PC-3 (cell line): ENCODE results near the gene NADSYN1. TPM values are rescaled to one million over a fixed set of nuclear protein-coding genes. Genes with fewer than 3 reads are reported as not detected.

Source experiments
- ATAC-seq: fragments of 200-7000 bp; cut with Tn5 transposase; 2 replicates; pipeline ENCODE4 v1.9.1; 2020; ENCODE audit warnings: mild to moderate bottlenecking, moderate library complexity
- BruUV-seq: library from RNA; stranded (reverse); fragments of 400-500 nt; replicated peaks from 2 replicates; lab custom pipeline; 2021; lab: Mats Ljungman, UMichigan
- CTCF ChIA-PET: fragments of 300-600 bp; sonication (Branson Sonifier 250); formaldehyde crosslinking; loops from one replicate; lab custom pipeline; 2022; ENCODE audit warnings: antibody characterized with exemption; lab: Charles Lee
- POLR2A ChIA-PET: fragments of 300-600 bp; sonication (Branson Sonifier 250); formaldehyde crosslinking; loops from one replicate; lab custom pipeline; 2022; ENCODE audit warnings: antibody characterized with exemption; ENCODE audit not compliant: unreplicated experiment; lab: Charles Lee
- DNase-seq: peaks from one replicate; pipeline ENCODE4 v3.0.0-alpha.2; 2015
- H2AFZ ChIP-seq: fragments of 300-600 bp; sonication (generic); 2 replicates; pipeline ENCODE4 v1.6.0; 2016; ENCODE audit warnings: antibody characterized with exemption, low read length
- H3F3A ChIP-seq: fragments of 300-600 bp; sonication (generic); one replicate; pipeline ENCODE4 v1.6.0; 2017; ENCODE audit warnings: antibody characterized with exemption, low read length, control low read depth, mild to moderate bottlenecking; ENCODE audit not compliant: unreplicated experiment
- H3K27ac ChIP-seq: fragments of 300-600 bp; sonication (generic); 2 replicates; pipeline ENCODE4 v1.5.1; 2016; ENCODE audit warnings: mild to moderate bottlenecking, low read length
- H3K27me3 ChIP-seq: fragments of 300-600 bp; sonication (generic); 2 replicates; pipeline ENCODE4 v1.6.1; 2016; ENCODE audit warnings: low read length, mixed read lengths
- H3K36me3 ChIP-seq: fragments of 300-600 bp; sonication (generic); 2 replicates; pipeline ENCODE4 v1.6.1; 2016; ENCODE audit warnings: low read depth, mixed run types, low read length, mixed read lengths
- H3K4me1 ChIP-seq: fragments of 300-600 bp; sonication (generic); 2 replicates; pipeline ENCODE4 v1.5.1; 2016; ENCODE audit warnings: low read length; ENCODE audit not compliant: insufficient read depth
- H3K4me2 ChIP-seq: fragments of 300-600 bp; sonication (generic); 2 replicates; pipeline ENCODE4 v1.6.0; 2016; ENCODE audit warnings: low read length
- H3K4me3 ChIP-seq: fragments of 300-600 bp; sonication (generic); 2 replicates; pipeline ENCODE4 v1.5.1; 2016; ENCODE audit warnings: mild to moderate bottlenecking, low read length, mixed read lengths
- H3K79me2 ChIP-seq: fragments of 300-600 bp; sonication (generic); 2 replicates; pipeline ENCODE4 v1.6.1; 2017; ENCODE audit warnings: low read length, mixed read lengths
- H3K9ac ChIP-seq: fragments of 300-600 bp; sonication (generic); 2 replicates; pipeline ENCODE4 v1.6.0; 2016; ENCODE audit warnings: mild to moderate bottlenecking, low read length
- H3K9me2 ChIP-seq: fragments of 300-600 bp; sonication (generic); replicated peaks from 2 replicates; pipeline ENCODE4 v1.6.1; 2016; ENCODE audit warnings: mixed run types, low read length, mixed read lengths
- H3K9me3 ChIP-seq: fragments of 300-600 bp; sonication (generic); 2 replicates; pipeline ENCODE4 v1.6.1; 2016; ENCODE audit warnings: low read length, mixed read lengths
- H4K20me1 ChIP-seq: fragments of 300-600 bp; sonication (generic); 2 replicates; pipeline ENCODE4 v1.6.1; 2016; ENCODE audit warnings: low read length, mixed read lengths
- CTCF ChIP-seq: fragments of 300-600 bp; sonication (generic); conservative IDR thresholded peaks from 2 replicates; pipeline ENCODE4 v1.5.1; 2017; ENCODE audit warnings: antibody characterized with exemption, low read depth, mild to moderate bottlenecking, low read length
- EZH2 ChIP-seq: fragments of 300-600 bp; sonication (generic); IDR thresholded peaks from one replicate; pipeline ENCODE4 v1.6.1; 2017; ENCODE audit warnings: antibody characterized with exemption, mild to moderate bottlenecking, low read length; ENCODE audit not compliant: unreplicated experiment
- EZH2phosphoT487 ChIP-seq: fragments of 300-600 bp; sonication (generic); IDR thresholded peaks from 2 replicates; pipeline ENCODE4 v1.6.1; 2018; ENCODE audit warnings: mild to moderate bottlenecking, antibody characterized with exemption, low read length, borderline replicate concordance
- intact Hi-C: fragments of 100-400 bp; cut with micrococcal nuclease; formaldehyde crosslinking; loops from 2 replicates; pipeline ENCODE4 v1.9.0; 2023
- total RNA-seq: library from RNA; depleted of rRNA; stranded (reverse); fragments of >200 nt; gene quantifications from 2 replicates; pipeline ENCODE4 v1.2.3, GENCODE V29; 2014

Gene NADSYN1
- total RNA-seq, 1 experiment from 2014 or later = 64.8 TPM

DNA sequence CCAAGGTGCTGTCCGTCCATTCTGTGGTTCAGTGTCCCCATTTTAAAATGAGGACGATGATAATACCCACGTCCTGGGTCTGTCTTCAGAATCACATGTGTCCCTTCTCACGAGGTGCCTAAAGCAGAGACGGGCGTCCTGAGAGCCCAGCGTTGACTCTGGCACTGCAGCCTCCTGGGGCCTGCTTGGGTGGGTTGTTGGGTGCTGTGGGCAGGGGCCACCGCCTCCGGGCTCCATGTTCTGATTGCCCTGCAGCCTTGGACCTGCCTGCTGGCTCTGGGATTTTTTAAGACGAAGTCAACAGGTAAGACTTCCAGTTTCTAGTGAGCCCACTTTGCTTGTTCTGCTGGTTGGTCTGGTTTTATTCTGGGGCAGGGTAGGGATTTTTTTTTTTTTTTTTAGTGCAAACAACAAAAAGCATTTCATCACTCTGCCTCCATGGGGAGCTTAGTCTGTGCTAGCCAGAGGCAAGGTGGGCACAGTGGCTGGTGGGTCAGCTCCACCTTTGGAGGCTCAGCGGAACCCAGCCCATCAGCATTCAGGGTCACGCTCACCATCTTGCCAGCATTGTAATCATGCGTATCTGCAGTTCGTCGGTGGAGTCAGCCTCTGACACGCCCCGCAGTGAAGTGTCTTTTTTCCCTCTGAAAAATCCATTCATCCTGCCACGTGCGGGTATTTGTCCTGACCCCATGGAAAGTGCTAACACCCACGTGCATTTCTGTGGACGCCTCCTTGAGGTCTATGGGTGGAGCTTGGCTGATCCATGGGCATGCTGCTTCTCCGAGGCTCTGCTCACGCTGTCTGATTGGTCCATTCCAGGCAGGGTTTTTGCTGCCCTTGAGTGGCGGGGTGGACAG, 28.3 kb downstream of the NADSYN1 start:
- Histone ChIP-seq H3K9me2 (no peaks in the 10 kb centered on the region), H3K27ac (no peak overlapping the region), H3K4me2 (no peak overlapping the region), H3K4me1 (peaks cover 10% of the 10 kb centered on the region; the same call in 1 of the 2 replicates), H3K79me2 (no peaks in the 10 kb centered on the region), H3K4me3 (no peak overlapping the region), H3K27me3 (no peaks in the 10 kb centered on the region), H3K9me3 (no peaks in the 10 kb centered on the region), H3K9ac (no peak overlapping the region), H3F3A (no peaks in the 10 kb centered on the region), H2AFZ (no peak overlapping the region), H4K20me1 (no peaks in the 10 kb centered on the region), H3K36me3 (peaks cover 50% of the 10 kb centered on the region)
- intact Hi-C loops = no loop called here
- DNase-seq = peak; percentile 57
- ChIA-PET CTCF (no interaction called here), POLR2A (no interaction called here)
- no TSS peak for BruUV-seq
- no peak for TF ChIP-seq CTCF
- no peak for TF ChIP-seq EZH2
- no peak for TF ChIP-seq EZH2phosphoT487
- no peak for ATAC-seq

DNA sequence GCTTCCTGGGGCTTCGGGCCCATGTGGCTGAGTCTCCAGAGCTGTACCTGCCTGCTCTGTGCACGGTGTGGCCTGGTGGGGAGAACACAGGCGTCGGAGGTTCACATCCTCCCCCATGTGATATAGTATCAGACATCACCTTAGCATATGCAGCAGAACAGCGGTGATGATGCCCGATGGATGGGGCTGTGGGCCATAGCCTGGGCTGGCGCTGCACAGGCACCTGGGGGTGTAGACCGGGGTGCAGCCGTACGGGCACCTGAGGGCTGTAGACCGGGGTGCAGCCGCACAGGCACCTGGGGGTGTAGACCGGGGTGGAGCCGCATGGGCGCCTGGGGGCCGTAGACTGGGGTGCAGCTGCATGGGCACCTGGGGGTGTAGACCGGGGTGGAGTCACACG, 29.2 kb downstream of the NADSYN1 start:
- intact Hi-C loops = no loop called here
- Histone ChIP-seq H3F3A (no peaks in the 10 kb centered on the region), H3K4me3 (no peak overlapping the region), H3K79me2 (no peaks in the 10 kb centered on the region), H3K27ac (no peak overlapping the region), H3K36me3 (peaks cover 51% of the 10 kb centered on the region), H4K20me1 (no peaks in the 10 kb centered on the region), H3K9ac (no peak overlapping the region), H3K27me3 (no peaks in the 10 kb centered on the region), H3K4me1 (peaks cover 10% of the 10 kb centered on the region; the same call in 1 of the 2 replicates), H3K9me2 (no peaks in the 10 kb centered on the region), H3K9me3 (no peaks in the 10 kb centered on the region), H3K4me2 (no peak overlapping the region), H2AFZ (no peak overlapping the region)
- no TSS peak for BruUV-seq
- ATAC-seq (no peak), DNase-seq (no peak)
- POLR2A ChIA-PET = no interaction called here
- CTCF ChIA-PET = no interaction called here
- no peak for TF ChIP-seq CTCF
- TF ChIP-seq EZH2 = no peak
- TF ChIP-seq EZH2phosphoT487 = no peak

GRCh38 chr11:71482746-71483364, 29.9 kb downstream of the NADSYN1 start:
- no peak overlapping the region for H3K27ac ChIP-seq

More at GRCh38 chr11:71482746-71483364, 29.9 kb downstream of the NADSYN1 start:
- no peak overlapping the region for H3K9ac ChIP-seq
- peaks cover 12% of the 10 kb centered on the region for H3K4me1 ChIP-seq
- no peak overlapping the region for H3K4me3 ChIP-seq
- no peaks in the 10 kb centered on the region for H4K20me1 ChIP-seq
- peaks cover 48% of the 10 kb centered on the region for H3K36me3 ChIP-seq
- intact Hi-C loops = no loop called here
- H2AFZ ChIP-seq = no peak overlapping the region
- no TSS peak for BruUV-seq
- H3K9me2 ChIP-seq = no peaks in the 10 kb centered on the region
- no peaks in the 10 kb centered on the region for H3K27me3 ChIP-seq
- H3K79me2 ChIP-seq = no peaks in the 10 kb centered on the region
- no peaks in the 10 kb centered on the region for H3K9me3 ChIP-seq
- DNase-seq = no peak
- POLR2A ChIA-PET = no interaction called here
- TF ChIP-seq CTCF (no peak), EZH2phosphoT487 (no peak), EZH2 (no peak)
- H3K4me2 ChIP-seq = no peak overlapping the region
- ATAC-seq = no peak
- CTCF ChIA-PET = no interaction called here
- H3F3A ChIP-seq = no peaks in the 10 kb centered on the region
